ENCODE results near the gene LRRN3.

DNA sequence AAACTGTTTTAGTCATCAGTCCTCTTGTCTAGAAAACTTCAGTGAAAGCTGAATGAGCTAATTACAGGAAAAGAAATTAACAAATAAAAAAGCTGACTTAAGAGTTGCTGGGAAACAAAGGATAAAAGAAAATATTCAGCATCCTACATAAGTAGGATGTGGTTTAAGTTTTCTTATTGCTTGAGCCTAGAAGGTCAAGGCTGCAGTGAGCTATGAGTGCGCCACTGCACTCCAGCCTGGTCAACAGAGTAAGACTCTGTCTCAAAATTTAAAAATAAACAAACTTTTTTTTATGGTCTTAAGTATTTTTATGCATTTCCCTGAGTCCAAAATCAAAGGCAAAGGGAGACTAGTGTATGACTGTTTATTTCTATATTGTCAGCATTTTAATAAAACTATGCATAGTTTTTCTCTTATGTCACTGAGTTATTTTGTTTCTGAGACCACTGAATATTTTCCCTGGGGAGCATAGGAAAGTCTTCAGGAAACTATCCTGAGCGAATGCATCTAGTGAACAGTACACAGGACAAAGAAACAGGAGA lies 40.0 kb upstream of the LRRN3 start:
- TF ChIP-seq, protein P1, sequence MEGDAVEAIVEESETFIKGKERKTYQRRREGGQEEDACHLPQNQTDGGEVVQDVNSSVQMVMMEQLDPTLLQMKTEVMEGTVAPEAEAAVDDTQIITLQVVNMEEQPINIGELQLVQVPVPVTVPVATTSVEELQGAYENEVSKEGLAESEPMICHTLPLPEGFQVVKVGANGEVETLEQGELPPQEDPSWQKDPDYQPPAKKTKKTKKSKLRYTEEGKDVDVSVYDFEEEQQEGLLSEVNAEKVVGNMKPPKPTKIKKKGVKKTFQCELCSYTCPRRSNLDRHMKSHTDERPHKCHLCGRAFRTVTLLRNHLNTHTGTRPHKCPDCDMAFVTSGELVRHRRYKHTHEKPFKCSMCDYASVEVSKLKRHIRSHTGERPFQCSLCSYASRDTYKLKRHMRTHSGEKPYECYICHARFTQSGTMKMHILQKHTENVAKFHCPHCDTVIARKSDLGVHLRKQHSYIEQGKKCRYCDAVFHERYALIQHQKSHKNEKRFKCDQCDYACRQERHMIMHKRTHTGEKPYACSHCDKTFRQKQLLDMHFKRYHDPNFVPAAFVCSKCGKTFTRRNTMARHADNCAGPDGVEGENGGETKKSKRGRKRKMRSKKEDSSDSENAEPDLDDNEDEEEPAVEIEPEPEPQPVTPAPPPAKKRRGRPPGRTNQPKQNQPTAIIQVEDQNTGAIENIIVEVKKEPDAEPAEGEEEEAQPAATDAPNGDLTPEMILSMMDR (IDR thresholded peaks at IDR 0.05; ENCODE audit: low read length): no peak
- TF ChIP-seq EZH2phosphoT487 (IDR thresholded peaks at IDR 0.05; ENCODE audit: low read length): no peak
